ENCODE results near the gene CTPS1.

GRCh38 chr1:40986328-40986783, 6.9 kb downstream of the CTPS1 start:
- TF ChIP-seq CTCF (IDR thresholded peaks at IDR 0.05) (no peak), TCF7L2 (IDR thresholded peaks at IDR 0.05; ENCODE audit: low read depth, low read length) (no peak), SIN3A (IDR thresholded peaks at IDR 0.05; ENCODE audit: borderline replicate concordance, insufficient read depth, low read depth, low read length) (no peak), POLR2AphosphoS5 (IDR thresholded peaks at IDR 0.05; ENCODE audit: low read depth, low read length) (no peak)
- TF ChIP-seq, protein P1, sequence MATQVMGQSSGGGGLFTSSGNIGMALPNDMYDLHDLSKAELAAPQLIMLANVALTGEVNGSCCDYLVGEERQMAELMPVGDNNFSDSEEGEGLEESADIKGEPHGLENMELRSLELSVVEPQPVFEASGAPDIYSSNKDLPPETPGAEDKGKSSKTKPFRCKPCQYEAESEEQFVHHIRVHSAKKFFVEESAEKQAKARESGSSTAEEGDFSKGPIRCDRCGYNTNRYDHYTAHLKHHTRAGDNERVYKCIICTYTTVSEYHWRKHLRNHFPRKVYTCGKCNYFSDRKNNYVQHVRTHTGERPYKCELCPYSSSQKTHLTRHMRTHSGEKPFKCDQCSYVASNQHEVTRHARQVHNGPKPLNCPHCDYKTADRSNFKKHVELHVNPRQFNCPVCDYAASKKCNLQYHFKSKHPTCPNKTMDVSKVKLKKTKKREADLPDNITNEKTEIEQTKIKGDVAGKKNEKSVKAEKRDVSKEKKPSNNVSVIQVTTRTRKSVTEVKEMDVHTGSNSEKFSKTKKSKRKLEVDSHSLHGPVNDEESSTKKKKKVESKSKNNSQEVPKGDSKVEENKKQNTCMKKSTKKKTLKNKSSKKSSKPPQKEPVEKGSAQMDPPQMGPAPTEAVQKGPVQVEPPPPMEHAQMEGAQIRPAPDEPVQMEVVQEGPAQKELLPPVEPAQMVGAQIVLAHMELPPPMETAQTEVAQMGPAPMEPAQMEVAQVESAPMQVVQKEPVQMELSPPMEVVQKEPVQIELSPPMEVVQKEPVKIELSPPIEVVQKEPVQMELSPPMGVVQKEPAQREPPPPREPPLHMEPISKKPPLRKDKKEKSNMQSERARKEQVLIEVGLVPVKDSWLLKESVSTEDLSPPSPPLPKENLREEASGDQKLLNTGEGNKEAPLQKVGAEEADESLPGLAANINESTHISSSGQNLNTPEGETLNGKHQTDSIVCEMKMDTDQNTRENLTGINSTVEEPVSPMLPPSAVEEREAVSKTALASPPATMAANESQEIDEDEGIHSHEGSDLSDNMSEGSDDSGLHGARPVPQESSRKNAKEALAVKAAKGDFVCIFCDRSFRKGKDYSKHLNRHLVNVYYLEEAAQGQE (IDR thresholded peaks at IDR 0.05; ENCODE audit: insufficient read depth in 1 of 2, low read depth in 2 of 2, low read length in 1 of 2): no peak

Measured in Panc1 (cell line).